ENCODE results near the gene CARD14. TPM values are rescaled to one million over a fixed set of nuclear protein-coding genes. Genes with fewer than 3 reads are reported as not detected.

The CARD14 gene
- not detected for total RNA-seq

DNA sequence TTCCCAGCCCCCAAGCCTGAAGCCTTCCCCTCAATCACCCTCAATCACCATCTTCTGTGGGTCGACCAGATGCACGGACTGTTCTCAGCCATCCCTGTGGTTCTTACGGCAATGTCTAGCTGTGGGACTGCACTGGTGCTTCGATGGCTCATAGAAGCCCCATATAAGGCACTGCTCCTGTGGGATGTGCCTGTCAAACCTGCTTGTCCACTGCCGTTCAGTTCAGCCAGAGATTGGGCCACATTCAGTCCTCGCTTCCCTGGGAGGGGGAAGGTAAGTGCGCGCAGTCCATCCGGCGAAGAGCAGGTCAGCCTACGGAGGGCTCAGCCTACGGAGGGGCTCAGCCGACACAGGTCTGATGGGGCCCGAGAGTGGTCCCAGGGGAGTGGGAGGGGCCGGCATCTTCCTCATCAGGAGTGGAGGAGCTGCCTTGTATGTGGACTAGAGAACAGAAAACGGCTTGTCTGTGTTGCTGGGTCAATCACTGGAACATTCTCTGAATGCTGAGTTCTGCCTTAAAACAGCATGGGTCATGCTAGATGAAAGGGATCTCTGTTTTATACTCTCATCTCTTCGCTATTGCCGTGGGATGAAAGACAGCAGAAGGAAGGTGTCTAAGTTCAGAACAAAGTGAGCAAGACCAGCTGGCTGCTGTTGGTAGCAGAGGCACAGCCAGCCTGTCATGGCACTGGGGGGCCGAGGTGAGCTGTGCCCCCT is at the start of gene CARD14:
TSS of gene CARD14 (plus strand) at position 247 of the 717 bp plus-strand sequence. CDS start 11,409 bp downstream, outside the sequence.
- no peaks in the 10 kb centered on the region for H3K4me1 Mint-ChIP-seq
- no peaks in the 10 kb centered on the region for H3K36me3 Mint-ChIP-seq (ENCODE audit: low read depth)
- peaks cover 11% of the 10 kb centered on the region for H3K27me3 Mint-ChIP-seq
- ChIA-PET POLR2A (no interaction called here), CTCF (no interaction called here)
- no peaks in the 10 kb centered on the region for H3K9me3 Mint-ChIP-seq
- H3K27ac Mint-ChIP-seq, result no peak within 1 kb of the TSS
- no peak for DNase-seq
- no peak within 1 kb of the TSS for H3K4me3 Mint-ChIP-seq

DNA sequence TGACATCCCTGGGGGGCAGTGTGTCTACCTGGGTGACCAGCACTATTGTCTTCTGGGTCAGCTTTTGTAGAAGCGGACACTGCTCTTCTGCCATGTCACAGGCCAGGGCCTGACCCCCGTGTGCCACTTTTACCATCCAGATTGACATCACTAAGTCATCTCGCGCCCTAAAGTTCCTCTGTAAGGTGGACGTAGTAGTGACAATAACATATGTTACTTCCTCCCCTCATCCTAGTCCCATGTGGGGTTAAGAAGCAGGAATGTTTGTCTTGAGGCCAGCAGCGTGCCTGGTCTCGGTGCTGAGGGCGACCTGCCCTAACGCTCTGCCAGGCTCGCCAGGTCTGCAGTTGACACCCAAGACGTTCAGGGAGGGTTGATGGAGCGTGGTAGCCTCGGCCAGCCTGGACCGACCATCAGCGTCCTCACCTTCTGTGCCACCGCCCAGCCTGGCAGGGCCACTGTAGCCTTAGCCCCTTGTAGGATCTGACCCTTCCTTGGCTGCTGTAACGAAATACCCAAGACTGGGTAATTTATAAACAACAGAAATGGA is 47.7 kb upstream of the CARD14 start:
- no peaks in the 10 kb centered on the region for H3K4me1 Mint-ChIP-seq
- no peak for DNase-seq
- no peaks in the 10 kb centered on the region for H3K36me3 Mint-ChIP-seq (ENCODE audit: low read depth)
- no peak overlapping the region for H3K27ac Mint-ChIP-seq
- no peaks in the 10 kb centered on the region for H3K9me3 Mint-ChIP-seq
- no peak overlapping the region for H3K4me3 Mint-ChIP-seq
- POLR2A ChIA-PET, result no interaction called here
- peaks cover 2% of the 10 kb centered on the region for H3K27me3 Mint-ChIP-seq
- CTCF ChIA-PET, result no interaction called here

DNA sequence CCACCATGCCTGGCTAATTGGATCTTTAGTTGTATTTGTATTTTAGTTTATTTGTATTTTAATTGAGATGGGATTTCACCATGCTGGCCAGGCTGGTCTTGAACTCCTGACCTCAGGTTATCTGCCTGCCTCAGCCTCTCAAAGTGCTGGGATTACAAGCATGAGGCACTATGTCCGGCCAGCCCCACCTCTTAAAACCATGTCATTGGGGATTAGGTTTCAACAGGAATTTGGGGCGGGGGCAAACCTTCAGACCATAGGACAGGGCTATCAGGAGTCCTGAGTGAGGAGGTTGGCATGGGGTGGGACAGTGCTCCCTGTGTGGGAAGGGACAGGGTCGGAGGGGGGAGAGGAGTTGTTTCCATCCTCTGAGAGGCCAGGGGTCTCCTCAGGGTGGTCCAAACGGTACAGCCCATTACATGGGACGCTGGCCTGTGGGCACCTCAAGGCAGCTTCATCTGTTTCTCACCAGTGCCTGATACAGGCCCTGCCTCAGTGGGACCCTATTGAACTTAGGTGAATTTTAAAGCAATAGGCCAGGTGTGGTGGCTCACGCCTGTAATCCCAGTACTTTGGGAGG is 46.8 kb upstream of the CARD14 start:
- ChIA-PET POLR2A (interaction anchor here (1.3 kb wide), 1 partner anchor 13 kb away, joined by 3 read pairs; no protein-coding TSS in a partner anchor), CTCF (interaction anchor here (2.6 kb wide), 1 partner anchor 41 kb away, joined by 7 read pairs; no protein-coding TSS in a partner anchor)
- no peaks in the 10 kb centered on the region for H3K9me3 Mint-ChIP-seq
- no peak overlapping the region for H3K27ac Mint-ChIP-seq
- H3K27me3 Mint-ChIP-seq, result peaks cover 7% of the 10 kb centered on the region
- no peaks in the 10 kb centered on the region for H3K36me3 Mint-ChIP-seq (ENCODE audit: low read depth)
- no peak overlapping the region for H3K4me3 Mint-ChIP-seq
- H3K4me1 Mint-ChIP-seq, result no peaks in the 10 kb centered on the region
- DNase-seq, result no peak

DNA sequence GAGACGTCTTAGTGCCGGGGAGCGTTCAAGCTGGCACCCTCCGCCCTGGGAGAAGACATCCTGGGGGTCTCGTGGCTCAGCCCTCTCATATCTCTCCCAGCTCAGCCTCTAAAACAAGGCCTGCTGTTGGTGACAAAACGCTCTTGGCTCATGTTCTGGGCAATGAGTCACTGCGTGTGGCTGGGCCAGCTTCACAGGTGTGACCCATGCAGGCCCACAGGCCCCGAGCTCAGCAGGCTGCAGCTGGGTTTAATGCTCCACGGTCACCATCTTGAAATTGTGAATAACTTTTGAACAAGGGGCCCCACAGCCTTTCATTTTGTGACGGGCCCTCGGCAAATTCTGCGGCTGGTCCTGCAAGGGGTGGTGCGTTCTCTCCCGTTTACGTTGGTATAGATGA is 46.0 kb upstream of the CARD14 start:
- no peaks in the 10 kb centered on the region for H3K36me3 Mint-ChIP-seq (ENCODE audit: low read depth)
- no peak overlapping the region for H3K27ac Mint-ChIP-seq
- DNase-seq, result no peak
- CTCF ChIA-PET, result interaction anchor here (2.6 kb wide), 1 partner anchor 41 kb away, joined by 7 read pairs; no protein-coding TSS in a partner anchor
- no peaks in the 10 kb centered on the region for H3K9me3 Mint-ChIP-seq
- POLR2A ChIA-PET, result interaction anchor here (1.3 kb wide), 1 partner anchor 12 kb away, joined by 3 read pairs; no protein-coding TSS in a partner anchor
- H3K4me3 Mint-ChIP-seq, result no peak overlapping the region
- H3K4me1 Mint-ChIP-seq, result no peaks in the 10 kb centered on the region
- H3K27me3 Mint-ChIP-seq, result peaks cover 15% of the 10 kb centered on the region

DNA sequence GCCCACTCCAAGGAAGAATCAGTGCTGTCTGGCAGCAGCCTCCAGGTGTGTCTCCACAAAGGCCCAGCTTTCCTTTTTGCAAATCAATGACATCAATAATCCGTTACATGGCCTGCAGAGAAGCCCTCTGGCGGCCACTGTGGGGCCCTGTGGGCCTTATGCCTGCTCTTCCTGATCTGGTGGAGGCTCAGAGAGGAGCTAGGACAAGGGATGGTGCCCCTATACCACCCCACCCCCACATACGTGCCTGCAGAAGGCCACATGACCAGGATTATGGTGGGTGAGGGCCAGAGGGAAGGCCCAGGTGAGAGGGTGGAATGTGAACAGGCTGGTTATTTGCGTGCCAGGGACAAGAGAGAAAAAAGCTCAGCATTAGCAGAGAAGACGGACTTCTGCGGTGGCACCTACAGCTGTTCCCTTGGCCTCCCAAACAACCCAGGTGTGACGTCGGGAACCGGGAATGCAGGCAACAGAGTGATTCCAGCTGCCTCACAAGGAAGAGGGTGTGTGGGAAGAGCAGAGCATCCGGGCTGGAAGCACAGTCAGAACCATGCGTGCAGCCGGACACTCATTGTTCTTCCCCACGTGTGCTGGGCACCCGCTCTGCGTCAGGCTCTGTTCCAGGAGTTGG is 45.4 kb upstream of the CARD14 start:
- Mint-ChIP-seq H3K9me3 (no peaks in the 10 kb centered on the region), H3K4me1 (no peaks in the 10 kb centered on the region), H3K27ac (no peak overlapping the region), H3K4me3 (no peak overlapping the region), H3K36me3 (ENCODE audit: low read depth) (no peaks in the 10 kb centered on the region), H3K27me3 (peaks cover 17% of the 10 kb centered on the region)
- ChIA-PET POLR2A (interaction anchor here (1.3 kb wide), 1 partner anchor 11 kb away, joined by 3 read pairs; no protein-coding TSS in a partner anchor), CTCF (interaction anchor here (1.0 to 2.6 kb wide), 4 partner anchors 9 to 42 kb away, joined by 3 to 7 read pairs (median 4); partner anchors contain the start of gene GAA)
- no peak for DNase-seq

GRCh38 chr17:80125656-80126448 is 44.0 kb upstream of the CARD14 start:
- Mint-ChIP-seq H3K4me3 (no peak overlapping the region), H3K36me3 (ENCODE audit: low read depth) (no peaks in the 10 kb centered on the region), H3K27ac (no peak overlapping the region), H3K27me3 (peaks cover 17% of the 10 kb centered on the region), H3K4me1 (no peaks in the 10 kb centered on the region), H3K9me3 (no peaks in the 10 kb centered on the region)
- DNase-seq, result no peak
- ChIA-PET POLR2A (no interaction called here), CTCF (interaction anchor here (1.3 to 2.6 kb wide), 2 partner anchors 24 to 43 kb away, joined by 4 to 7 read pairs; partner anchors contain the start of gene GAA)

GRCh38 chr17:80126449-80126715 is 43.4 kb upstream of the CARD14 start:
- H3K9me3 Mint-ChIP-seq, result no peaks in the 10 kb centered on the region
- H3K4me1 Mint-ChIP-seq, result no peaks in the 10 kb centered on the region
- H3K4me3 Mint-ChIP-seq, result no peak overlapping the region
- POLR2A ChIA-PET, result interaction anchor here (1.7 kb wide), 1 partner anchor 19 kb away, joined by 9 read pairs; no protein-coding TSS in a partner anchor
- CTCF ChIA-PET, result interaction anchor here (1.3 kb wide), 1 partner anchor 25 kb away, joined by 4 read pairs; the partner anchor contains the start of gene GAA
- H3K27me3 Mint-ChIP-seq, result peaks cover 17% of the 10 kb centered on the region
- H3K36me3 Mint-ChIP-seq (ENCODE audit: low read depth), result no peaks in the 10 kb centered on the region
- H3K27ac Mint-ChIP-seq, result no peak overlapping the region
- DNase-seq, result no peak

DNA sequence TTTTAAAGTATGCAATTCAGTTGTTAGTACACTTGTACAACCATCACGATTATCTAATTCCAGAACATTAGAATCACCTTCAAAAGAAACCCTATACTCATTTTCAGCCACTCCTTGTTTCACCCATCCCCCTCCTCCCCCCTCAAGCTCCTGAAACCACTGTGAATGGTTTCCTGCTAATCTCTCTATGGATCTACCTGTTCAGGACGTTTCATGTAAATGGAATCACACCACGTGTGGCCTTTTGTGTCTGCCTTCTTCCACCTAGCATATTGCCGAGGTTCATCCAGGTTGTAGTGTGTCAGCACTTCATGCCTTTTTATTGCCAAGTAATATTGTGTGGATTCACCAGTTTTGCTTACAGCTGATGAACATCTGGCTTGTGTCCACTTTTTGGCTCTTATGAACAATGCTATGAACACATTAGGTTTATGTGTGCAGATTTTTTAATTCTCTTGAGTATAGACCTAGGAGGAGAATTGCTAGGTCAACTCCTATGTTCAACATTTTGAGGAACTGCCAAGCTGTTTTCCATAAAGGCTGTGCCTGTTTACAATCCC is 40.7 kb upstream of the CARD14 start:
- no peaks in the 10 kb centered on the region for H3K9me3 Mint-ChIP-seq
- no peak overlapping the region for H3K4me3 Mint-ChIP-seq
- peaks cover 17% of the 10 kb centered on the region for H3K36me3 Mint-ChIP-seq (ENCODE audit: low read depth)

GRCh38 chr17:80130992-80131391 is 38.8 kb upstream of the CARD14 start:
- peaks cover 15% of the 10 kb centered on the region for H3K27me3 Mint-ChIP-seq
- H3K27ac Mint-ChIP-seq, result no peak overlapping the region
- no peak for DNase-seq
- no peaks in the 10 kb centered on the region for H3K4me1 Mint-ChIP-seq
- CTCF ChIA-PET, result no interaction called here
- no peaks in the 10 kb centered on the region for H3K9me3 Mint-ChIP-seq
- H3K4me3 Mint-ChIP-seq, result no peak overlapping the region
- H3K36me3 Mint-ChIP-seq (ENCODE audit: low read depth), result peaks cover 33% of the 10 kb centered on the region
- POLR2A ChIA-PET, result interaction anchor here (5.3 kb wide), 1 partner anchor 13 kb away, joined by 36 read pairs; no protein-coding TSS in a partner anchor

More for the DNA sequence above, 40.7 kb upstream of the CARD14 start:
- CTCF ChIA-PET, result interaction anchor here (0.6 to 2.8 kb wide), 2 partner anchors 27 to 61 kb away, joined by 3 to 15 read pairs; partner anchors contain the start of gene GAA
- Mint-ChIP-seq H3K4me1 (no peaks in the 10 kb centered on the region), H3K27ac (no peak overlapping the region), H3K27me3 (peaks cover 17% of the 10 kb centered on the region)
- POLR2A ChIA-PET, result interaction anchor here (1.6 to 2.8 kb wide), 2 partner anchors 11 to 13 kb away, joined by 6 to 7 read pairs; no protein-coding TSS in a partner anchor
- DNase-seq, result no peak

DNA sequence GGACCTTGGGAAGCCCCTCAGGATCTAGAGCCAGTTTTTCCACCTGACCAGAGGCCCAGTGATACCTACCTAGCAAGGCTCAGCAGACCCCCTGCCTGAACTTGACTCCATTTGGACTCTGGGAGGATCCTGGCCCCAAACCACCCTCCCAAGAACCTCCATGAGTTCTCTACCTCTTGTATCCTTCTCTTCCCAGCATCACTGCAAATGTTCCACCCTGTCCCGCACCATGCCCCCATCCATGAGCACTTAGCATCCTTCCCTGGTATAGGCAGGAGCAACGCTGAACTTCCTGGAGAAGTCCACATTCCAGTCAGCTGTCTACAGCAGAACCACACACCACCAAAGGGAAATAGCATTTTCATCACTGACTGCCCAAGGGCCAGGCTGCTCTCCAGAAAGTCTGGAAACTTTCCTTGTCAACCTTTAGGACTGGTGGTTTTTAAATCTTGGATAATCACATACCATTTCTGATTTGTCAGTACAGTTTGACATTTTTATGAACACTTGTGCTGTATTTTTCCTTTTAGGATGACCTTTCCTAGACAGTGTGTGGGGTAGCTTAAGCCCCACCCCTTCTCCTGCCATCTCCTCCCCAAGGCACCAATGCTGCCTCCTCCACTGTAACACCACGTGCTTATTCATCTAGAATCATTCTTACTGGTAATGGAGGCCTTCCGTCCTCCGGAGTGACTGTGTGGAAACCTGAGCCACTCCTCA is 36.8 kb upstream of the CARD14 start:
- Mint-ChIP-seq H3K36me3 (ENCODE audit: low read depth) (peaks cover 53% of the 10 kb centered on the region), H3K27ac (no peak overlapping the region), H3K4me3 (no peak overlapping the region), H3K9me3 (no peaks in the 10 kb centered on the region), H3K27me3 (peaks cover 9% of the 10 kb centered on the region), H3K4me1 (no peaks in the 10 kb centered on the region)
- CTCF ChIA-PET, result interaction anchor here (0.7 kb wide), 1 partner anchor 50 kb away, joined by 3 read pairs; no protein-coding TSS in a partner anchor
- POLR2A ChIA-PET, result interaction anchor here (0.7 to 5.3 kb wide), 3 partner anchors 11 to 125 kb away, joined by 3 to 36 read pairs (median 4); partner anchors contain the start of gene EIF4A3
- DNase-seq, result no peak

- Mint-ChIP-seq H3K4me3 (no peak overlapping the region), H3K9me3 (no peaks in the 10 kb centered on the region), H3K27ac (no peak overlapping the region), H3K27me3 (peaks cover 4% of the 10 kb centered on the region), H3K4me1 (no peaks in the 10 kb centered on the region), H3K36me3 (ENCODE audit: low read depth) (peaks cover 56% of the 10 kb centered on the region)
- DNase-seq, result no peak
- POLR2A ChIA-PET, result interaction anchor here (0.7 to 5.3 kb wide), 5 partner anchors 11 to 151 kb away, joined by 3 to 36 read pairs (median 3); partner anchors contain the start of gene EIF4A3
- CTCF ChIA-PET, result interaction anchor here (0.7 kb wide), 2 partner anchors 9 to 50 kb away, joined by 3 read pairs; no protein-coding TSS in a partner anchor
Measured at GRCh38 chr17:80133626-80133970, 36.2 kb upstream of the CARD14 start.
